ENCODE results near the gene GRAMD1B.
A peak's percentile ranks its signal among the peaks of the same experiment; 100 is the strongest.

The GRAMD1B gene

DNA sequence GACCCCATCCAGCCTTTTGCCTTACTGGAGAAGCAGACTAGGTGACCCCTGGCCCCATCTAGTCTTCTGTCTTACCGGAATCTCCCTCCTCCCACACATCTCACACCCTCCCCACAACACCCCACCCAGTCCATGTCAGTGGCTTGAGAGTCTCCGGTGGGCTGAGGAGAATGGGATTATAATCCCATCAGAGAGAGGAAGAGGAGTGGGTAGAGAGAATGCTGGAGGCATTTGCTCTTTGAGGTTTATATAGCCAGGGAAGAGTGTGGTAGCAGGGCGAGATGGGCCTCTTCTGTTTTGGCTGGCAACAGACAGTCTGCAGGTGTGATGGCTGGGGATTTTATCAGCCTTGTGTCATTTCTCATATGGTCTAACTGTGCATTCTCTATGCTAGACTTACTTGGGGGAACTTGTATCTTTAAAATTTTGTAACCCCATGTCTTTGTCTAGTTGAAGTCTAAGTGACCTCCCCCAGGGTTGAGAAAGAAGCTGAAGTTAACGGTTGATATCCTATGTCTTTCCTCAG is 50.3 kb downstream of the GRAMD1B start:
- TF ChIP-seq, protein P1, sequence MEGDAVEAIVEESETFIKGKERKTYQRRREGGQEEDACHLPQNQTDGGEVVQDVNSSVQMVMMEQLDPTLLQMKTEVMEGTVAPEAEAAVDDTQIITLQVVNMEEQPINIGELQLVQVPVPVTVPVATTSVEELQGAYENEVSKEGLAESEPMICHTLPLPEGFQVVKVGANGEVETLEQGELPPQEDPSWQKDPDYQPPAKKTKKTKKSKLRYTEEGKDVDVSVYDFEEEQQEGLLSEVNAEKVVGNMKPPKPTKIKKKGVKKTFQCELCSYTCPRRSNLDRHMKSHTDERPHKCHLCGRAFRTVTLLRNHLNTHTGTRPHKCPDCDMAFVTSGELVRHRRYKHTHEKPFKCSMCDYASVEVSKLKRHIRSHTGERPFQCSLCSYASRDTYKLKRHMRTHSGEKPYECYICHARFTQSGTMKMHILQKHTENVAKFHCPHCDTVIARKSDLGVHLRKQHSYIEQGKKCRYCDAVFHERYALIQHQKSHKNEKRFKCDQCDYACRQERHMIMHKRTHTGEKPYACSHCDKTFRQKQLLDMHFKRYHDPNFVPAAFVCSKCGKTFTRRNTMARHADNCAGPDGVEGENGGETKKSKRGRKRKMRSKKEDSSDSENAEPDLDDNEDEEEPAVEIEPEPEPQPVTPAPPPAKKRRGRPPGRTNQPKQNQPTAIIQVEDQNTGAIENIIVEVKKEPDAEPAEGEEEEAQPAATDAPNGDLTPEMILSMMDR (IDR thresholded peaks at IDR 0.05; ENCODE audit: insufficient read depth, low read length, poor library complexity, severe bottlenecking): no peak
- Histone ChIP-seq H3K27me3 (replicated peaks; ENCODE audit: control insufficient read depth, insufficient read depth, low read length) (no peaks in the 10 kb centered on the region), H3K36me3 (ENCODE audit: control insufficient read depth, insufficient read depth, low read length) (no peaks in the 10 kb centered on the region), H3K4me3 (replicated peaks; ENCODE audit: low read depth, low read length) (no peak overlapping the region; the same call in 1 of the 2 replicates)
- peak; percentile 42 for DNase-seq (ENCODE audit: extremely low read depth, insufficient read length)

DNA sequence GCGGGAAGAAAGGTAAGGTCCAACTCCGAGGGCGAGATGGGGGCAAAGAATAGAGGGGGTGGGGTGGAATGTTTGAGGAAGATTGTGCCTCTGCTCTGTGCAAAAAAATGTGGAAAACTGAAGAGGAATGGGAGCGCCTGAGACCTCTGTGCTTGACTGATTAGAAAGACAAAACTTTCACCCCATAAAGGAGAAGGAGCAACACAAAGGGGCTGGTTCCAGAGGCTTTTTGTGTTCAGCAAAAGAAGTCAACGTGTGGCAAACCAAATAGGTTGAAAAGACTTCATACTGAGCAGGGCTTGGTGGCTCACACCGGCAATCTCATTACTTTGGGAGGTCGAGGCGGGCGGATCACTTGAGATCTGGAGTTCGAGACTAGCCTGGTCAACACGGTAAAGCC is 50.8 kb downstream of the GRAMD1B start:
- TF ChIP-seq, protein P1 (IDR thresholded peaks at IDR 0.05; ENCODE audit: insufficient read depth, low read length, poor library complexity, severe bottlenecking): no peak
- DNase-seq (ENCODE audit: extremely low read depth, insufficient read length): no peak
- peak overlapping the region; percentile 1; the same call in 1 of the 2 replicates for H3K4me3 ChIP-seq (replicated peaks; ENCODE audit: low read depth, low read length)
- no peaks in the 10 kb centered on the region for H3K36me3 ChIP-seq (ENCODE audit: control insufficient read depth, insufficient read depth, low read length)
- H3K27me3 ChIP-seq (replicated peaks; ENCODE audit: control insufficient read depth, insufficient read depth, low read length): no peaks in the 10 kb centered on the region

DNA sequence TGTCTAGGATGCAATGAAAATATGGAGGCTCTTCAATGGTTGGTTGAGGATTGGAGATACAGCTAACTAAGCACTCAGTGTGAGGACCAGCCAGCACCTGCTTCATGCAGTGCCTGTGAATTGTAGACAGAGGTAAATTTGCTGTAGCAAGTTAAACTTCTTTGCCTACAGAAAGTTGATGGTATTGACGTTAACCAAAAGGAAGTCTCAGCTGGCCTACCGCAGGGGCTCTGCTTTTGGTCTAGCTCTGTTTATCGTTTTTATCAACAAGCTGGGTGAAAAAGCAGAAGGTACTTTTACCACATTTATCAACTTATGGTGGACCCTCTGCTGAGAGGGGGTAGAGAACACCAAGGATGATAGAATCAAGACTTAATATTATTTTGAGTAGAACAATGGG is 51.6 kb downstream of the GRAMD1B start:
- H3K4me3 ChIP-seq (replicated peaks; ENCODE audit: low read depth, low read length): no peak overlapping the region

DNA sequence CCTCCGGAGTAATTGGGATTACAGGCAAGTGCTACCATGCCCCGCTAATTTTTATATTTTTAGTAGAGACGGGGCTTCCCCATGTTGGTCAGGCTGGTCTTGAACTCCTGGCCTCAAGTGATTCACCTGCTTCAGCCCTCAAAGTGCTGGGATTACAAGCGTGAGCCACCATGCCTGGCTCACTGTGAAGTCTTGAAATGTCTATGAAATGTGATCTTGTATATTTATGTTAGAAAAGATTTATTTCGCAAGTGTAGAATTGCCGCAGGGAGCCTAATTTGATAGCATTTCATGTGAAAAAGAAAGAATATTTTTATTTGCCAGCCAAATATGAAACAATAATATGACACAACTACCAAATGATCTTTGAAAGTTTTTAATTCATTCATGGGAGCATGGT is 52.1 kb downstream of the GRAMD1B start:
- no peak overlapping the region for H3K4me3 ChIP-seq (replicated peaks; ENCODE audit: low read depth, low read length)
- H3K27me3 ChIP-seq (replicated peaks; ENCODE audit: control insufficient read depth, insufficient read depth, low read length): no peaks in the 10 kb centered on the region
- H3K36me3 ChIP-seq (ENCODE audit: control insufficient read depth, insufficient read depth, low read length): no peaks in the 10 kb centered on the region
- TF ChIP-seq, protein P1 (IDR thresholded peaks at IDR 0.05; ENCODE audit: insufficient read depth, low read length, poor library complexity, severe bottlenecking): no peak
- no peak for DNase-seq (ENCODE audit: extremely low read depth, insufficient read length)

More for the DNA sequence above, 51.6 kb downstream of the GRAMD1B start:
- H3K27me3 ChIP-seq (replicated peaks; ENCODE audit: control insufficient read depth, insufficient read depth, low read length): no peaks in the 10 kb centered on the region
- peak; percentile 37 for DNase-seq (ENCODE audit: extremely low read depth, insufficient read length)
- no peaks in the 10 kb centered on the region for H3K36me3 ChIP-seq (ENCODE audit: control insufficient read depth, insufficient read depth, low read length)
- TF ChIP-seq, protein P1 (IDR thresholded peaks at IDR 0.05; ENCODE audit: insufficient read depth, low read length, poor library complexity, severe bottlenecking): no peak

GRCh38 chr11:123483058-123483457 is 53.0 kb downstream of the GRAMD1B start:
- no peaks in the 10 kb centered on the region for H3K36me3 ChIP-seq (ENCODE audit: control insufficient read depth, insufficient read depth, low read length)
- H3K27me3 ChIP-seq (replicated peaks; ENCODE audit: control insufficient read depth, insufficient read depth, low read length): no peaks in the 10 kb centered on the region
- TF ChIP-seq, protein P1 (IDR thresholded peaks at IDR 0.05; ENCODE audit: insufficient read depth, low read length, poor library complexity, severe bottlenecking): no peak
- DNase-seq (ENCODE audit: extremely low read depth, insufficient read length): no peak
- H3K4me3 ChIP-seq (replicated peaks; ENCODE audit: low read depth, low read length): no peak overlapping the region

DNA sequence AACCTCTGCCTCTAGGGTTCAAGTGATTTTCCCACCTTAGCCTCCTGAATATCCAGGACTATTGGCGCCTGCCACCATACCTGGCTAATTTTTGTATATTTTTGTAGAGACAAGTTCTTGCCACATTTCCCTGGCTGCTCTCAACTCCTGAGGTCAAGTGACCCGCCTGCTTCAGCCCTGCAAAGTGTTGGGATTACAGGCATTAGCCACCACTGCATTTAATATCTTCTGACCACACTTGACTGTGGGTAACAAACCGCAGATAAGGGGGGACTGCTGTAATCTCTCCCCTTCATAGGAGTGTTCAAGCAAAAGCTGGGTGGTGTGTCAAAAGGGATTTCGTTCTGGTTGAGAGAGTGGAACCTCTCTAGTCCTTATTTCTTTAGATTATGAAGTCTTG is 53.4 kb downstream of the GRAMD1B start:
- Histone ChIP-seq H3K4me3 (replicated peaks; ENCODE audit: low read depth, low read length) (no peak overlapping the region), H3K27me3 (replicated peaks; ENCODE audit: control insufficient read depth, insufficient read depth, low read length) (no peaks in the 10 kb centered on the region), H3K36me3 (ENCODE audit: control insufficient read depth, insufficient read depth, low read length) (no peaks in the 10 kb centered on the region)
- TF ChIP-seq, protein P1 (IDR thresholded peaks at IDR 0.05; ENCODE audit: insufficient read depth, low read length, poor library complexity, severe bottlenecking): no peak
- no peak for DNase-seq (ENCODE audit: extremely low read depth, insufficient read length)

Data from GM06990 (cell line).